ENCODE measurements around the gene ACOT4.
"Not testable (repeated sequence)": the region's sequence is repeated elsewhere in the genome, so short reads cannot be mapped to it uniquely, and the experiment has no call there.

The ACOT4 gene

GRCh38 chr14:73634011-73634833 is 42.5 kb downstream of the ACOT4 start:
- no peak for DNase-seq

- DNase-seq, result not testable (repeated sequence)
Observed at GRCh38 chr14:73636355-73636754, 44.7 kb downstream of the ACOT4 start.

- no peak for DNase-seq
Observed at GRCh38 chr14:73637830-73638229, 46.2 kb downstream of the ACOT4 start.

- no peak for DNase-seq
Observed at GRCh38 chr14:73640796-73641365, 49.2 kb downstream of the ACOT4 start.

GRCh38 chr14:73644531-73645247 is 53.0 kb downstream of the ACOT4 start, which contains the start of gene DNAL1:
Gene DNAL1, plus strand, starts transcription at chr14:73644986. Its CDS starts 54 bp downstream, at chr14:73645040.
- DNase-seq, result peak; percentile 91

GRCh38 chr14:73645248-73645610 is 53.6 kb downstream of the ACOT4 start:
- no peak for DNase-seq

Measured in NK-92 treated with Interleukin-12 subunit alpha and Interleukin-12 subunit beta, amount 100 ng/mL, for 24 hours (cell line).